ENCODE results near the gene FZD7.

FZD7 gene

GRCh38 chr2:202049092-202049728 is 15.6 kb downstream of the FZD7 start:
- no peak overlapping the region for H3K9ac ChIP-seq (ENCODE audit: low read depth, low read length)
- H3K4me2 ChIP-seq (ENCODE audit: insufficient read depth, low read length) = no peak overlapping the region
- ATAC-seq (ENCODE audit: insufficient read depth, low read depth) = no peak
- no peak overlapping the region for H3K4me3 ChIP-seq (ENCODE audit: low read depth in 1 of 2, low read length in 2 of 2)
- H3K27me3 ChIP-seq (ENCODE audit: insufficient read depth, low read length, poor library complexity) = peaks cover 21% of the 10 kb centered on the region
- H2AFZ ChIP-seq (ENCODE audit: low read depth, low read length) = no peak overlapping the region
- H4K20me1 ChIP-seq (ENCODE audit: insufficient read depth, low read length) = no peaks in the 10 kb centered on the region
- H3K79me2 ChIP-seq (ENCODE audit: insufficient read depth, low read length) = no peaks in the 10 kb centered on the region
- no peaks in the 10 kb centered on the region for H3K4me1 ChIP-seq (ENCODE audit: insufficient read depth, low read length)
- H3K36me3 ChIP-seq (ENCODE audit: insufficient read depth, low read length) = no peaks in the 10 kb centered on the region
- H3K27ac ChIP-seq (ENCODE audit: low read length) = no peak overlapping the region
- H3K9me3 ChIP-seq (ENCODE audit: insufficient read depth, low read length, severe bottlenecking) = no peaks in the 10 kb centered on the region
- no peak for TF ChIP-seq EZH2 (IDR thresholded peaks at IDR 0.05; ENCODE audit: borderline replicate concordance, low read depth, low read length, severe bottlenecking)
- TF ChIP-seq, protein P1, sequence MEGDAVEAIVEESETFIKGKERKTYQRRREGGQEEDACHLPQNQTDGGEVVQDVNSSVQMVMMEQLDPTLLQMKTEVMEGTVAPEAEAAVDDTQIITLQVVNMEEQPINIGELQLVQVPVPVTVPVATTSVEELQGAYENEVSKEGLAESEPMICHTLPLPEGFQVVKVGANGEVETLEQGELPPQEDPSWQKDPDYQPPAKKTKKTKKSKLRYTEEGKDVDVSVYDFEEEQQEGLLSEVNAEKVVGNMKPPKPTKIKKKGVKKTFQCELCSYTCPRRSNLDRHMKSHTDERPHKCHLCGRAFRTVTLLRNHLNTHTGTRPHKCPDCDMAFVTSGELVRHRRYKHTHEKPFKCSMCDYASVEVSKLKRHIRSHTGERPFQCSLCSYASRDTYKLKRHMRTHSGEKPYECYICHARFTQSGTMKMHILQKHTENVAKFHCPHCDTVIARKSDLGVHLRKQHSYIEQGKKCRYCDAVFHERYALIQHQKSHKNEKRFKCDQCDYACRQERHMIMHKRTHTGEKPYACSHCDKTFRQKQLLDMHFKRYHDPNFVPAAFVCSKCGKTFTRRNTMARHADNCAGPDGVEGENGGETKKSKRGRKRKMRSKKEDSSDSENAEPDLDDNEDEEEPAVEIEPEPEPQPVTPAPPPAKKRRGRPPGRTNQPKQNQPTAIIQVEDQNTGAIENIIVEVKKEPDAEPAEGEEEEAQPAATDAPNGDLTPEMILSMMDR (IDR thresholded peaks at IDR 0.05; ENCODE audit: borderline replicate concordance, extremely low read depth, low read length, poor library complexity, severe bottlenecking) = no peak
- no peak for DNase-seq

DNA sequence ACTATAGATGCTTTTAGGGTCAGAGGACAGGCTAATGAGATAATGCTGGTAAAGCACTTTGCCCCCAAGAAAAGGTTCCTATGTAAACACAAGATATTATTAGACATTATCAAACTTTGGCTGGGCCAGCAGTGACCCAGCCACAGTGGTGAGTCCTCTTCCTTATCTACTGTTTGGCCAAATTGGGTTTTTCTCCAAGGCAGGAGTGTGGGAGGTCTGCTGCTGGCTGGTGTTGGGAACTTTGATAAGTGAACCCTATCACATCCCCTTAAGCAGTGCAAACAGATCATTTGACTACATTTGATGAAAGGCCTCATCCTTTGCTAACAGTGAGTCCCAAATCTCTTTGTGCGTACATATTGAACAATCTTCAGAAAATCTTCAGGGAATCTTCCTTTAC is 16.2 kb downstream of the FZD7 start:
- Histone ChIP-seq H3K79me2 (ENCODE audit: insufficient read depth, low read length) (no peaks in the 10 kb centered on the region), H3K27me3 (ENCODE audit: insufficient read depth, low read length, poor library complexity) (peaks cover 16% of the 10 kb centered on the region), H2AFZ (ENCODE audit: low read depth, low read length) (no peak overlapping the region), H3K36me3 (ENCODE audit: insufficient read depth, low read length) (no peaks in the 10 kb centered on the region), H3K9me3 (ENCODE audit: insufficient read depth, low read length, severe bottlenecking) (no peaks in the 10 kb centered on the region), H3K27ac (ENCODE audit: low read length) (no peak overlapping the region), H3K4me2 (ENCODE audit: insufficient read depth, low read length) (no peak overlapping the region), H3K9ac (ENCODE audit: low read depth, low read length) (no peak overlapping the region), H3K4me1 (ENCODE audit: insufficient read depth, low read length) (no peaks in the 10 kb centered on the region), H4K20me1 (ENCODE audit: insufficient read depth, low read length) (no peaks in the 10 kb centered on the region), H3K4me3 (ENCODE audit: low read depth in 1 of 2, low read length in 2 of 2) (no peak overlapping the region)
- no peak for DNase-seq
- ATAC-seq (ENCODE audit: insufficient read depth, low read depth) = no peak
- TF ChIP-seq EZH2 (IDR thresholded peaks at IDR 0.05; ENCODE audit: borderline replicate concordance, low read depth, low read length, severe bottlenecking) = no peak
- TF ChIP-seq, protein P1 (IDR thresholded peaks at IDR 0.05; ENCODE audit: borderline replicate concordance, extremely low read depth, low read length, poor library complexity, severe bottlenecking) = no peak

- no peak overlapping the region for H3K9ac ChIP-seq (ENCODE audit: low read depth, low read length)
- H3K27me3 ChIP-seq (ENCODE audit: insufficient read depth, low read length, poor library complexity) = peaks cover 16% of the 10 kb centered on the region
- no peaks in the 10 kb centered on the region for H3K36me3 ChIP-seq (ENCODE audit: insufficient read depth, low read length)
- H3K9me3 ChIP-seq (ENCODE audit: insufficient read depth, low read length, severe bottlenecking) = no peaks in the 10 kb centered on the region
- ATAC-seq (ENCODE audit: insufficient read depth, low read depth) (no peak), DNase-seq (no peak)
- H3K4me1 ChIP-seq (ENCODE audit: insufficient read depth, low read length) = no peaks in the 10 kb centered on the region
- no peak overlapping the region for H3K4me2 ChIP-seq (ENCODE audit: insufficient read depth, low read length)
- H3K27ac ChIP-seq (ENCODE audit: low read length) = no peak overlapping the region
- H2AFZ ChIP-seq (ENCODE audit: low read depth, low read length) = no peak overlapping the region
- TF ChIP-seq, protein P1 (IDR thresholded peaks at IDR 0.05; ENCODE audit: borderline replicate concordance, extremely low read depth, low read length, poor library complexity, severe bottlenecking) = no peak
- no peak for TF ChIP-seq EZH2 (IDR thresholded peaks at IDR 0.05; ENCODE audit: borderline replicate concordance, low read depth, low read length, severe bottlenecking)
- no peak overlapping the region for H3K4me3 ChIP-seq (ENCODE audit: low read depth in 1 of 2, low read length in 2 of 2)
- no peaks in the 10 kb centered on the region for H3K79me2 ChIP-seq (ENCODE audit: insufficient read depth, low read length)
- H4K20me1 ChIP-seq (ENCODE audit: insufficient read depth, low read length) = no peaks in the 10 kb centered on the region
These were observed 17.0 kb downstream of the FZD7 start for GRCh38 chr2:202050652-202051051.
